ENCODE data around the gene RRP36. TPM values are rescaled to one million over a fixed set of nuclear protein-coding genes. Genes with fewer than 3 reads are reported as not detected.

Gene RRP36
- total and polyA plus RNA-seq, 7 donors = 31.0 to 70.5 (median 42.7) TPM

DNA sequence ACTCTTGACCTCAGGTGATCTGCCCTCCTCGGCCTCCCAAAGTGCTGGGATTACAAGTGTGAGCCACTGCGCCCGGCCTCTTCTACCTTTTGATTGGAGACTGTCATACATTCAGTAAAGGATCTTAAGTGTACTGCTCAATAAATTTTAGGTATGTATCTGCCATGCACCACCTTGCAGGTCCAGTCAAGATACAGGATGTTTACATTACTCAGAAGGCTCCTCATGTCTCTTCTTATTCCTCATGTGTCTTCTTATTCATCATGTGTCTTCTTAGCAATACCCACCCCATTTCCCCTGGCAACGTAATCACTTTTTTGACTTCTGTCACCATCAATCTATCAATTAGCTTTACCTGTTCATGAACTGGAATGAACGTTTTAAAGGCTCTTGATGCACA is 15.6 kb upstream of the RRP36 start:
- DNase-seq (no peak), ATAC-seq (no peak)
- H3K27ac ChIP-seq = no peak overlapping the region
- H3K36me3 ChIP-seq (ENCODE audit: insufficient read depth in 1 of 2, low read depth in 1 of 2) = peaks cover 2 to 53% of the 10 kb centered on the region in 2 donors
- intact Hi-C loops (cut with DNase I) = no loop called here
- H3K9me3 ChIP-seq = no peaks in the 10 kb centered on the region
- TF ChIP-seq, protein P1, sequence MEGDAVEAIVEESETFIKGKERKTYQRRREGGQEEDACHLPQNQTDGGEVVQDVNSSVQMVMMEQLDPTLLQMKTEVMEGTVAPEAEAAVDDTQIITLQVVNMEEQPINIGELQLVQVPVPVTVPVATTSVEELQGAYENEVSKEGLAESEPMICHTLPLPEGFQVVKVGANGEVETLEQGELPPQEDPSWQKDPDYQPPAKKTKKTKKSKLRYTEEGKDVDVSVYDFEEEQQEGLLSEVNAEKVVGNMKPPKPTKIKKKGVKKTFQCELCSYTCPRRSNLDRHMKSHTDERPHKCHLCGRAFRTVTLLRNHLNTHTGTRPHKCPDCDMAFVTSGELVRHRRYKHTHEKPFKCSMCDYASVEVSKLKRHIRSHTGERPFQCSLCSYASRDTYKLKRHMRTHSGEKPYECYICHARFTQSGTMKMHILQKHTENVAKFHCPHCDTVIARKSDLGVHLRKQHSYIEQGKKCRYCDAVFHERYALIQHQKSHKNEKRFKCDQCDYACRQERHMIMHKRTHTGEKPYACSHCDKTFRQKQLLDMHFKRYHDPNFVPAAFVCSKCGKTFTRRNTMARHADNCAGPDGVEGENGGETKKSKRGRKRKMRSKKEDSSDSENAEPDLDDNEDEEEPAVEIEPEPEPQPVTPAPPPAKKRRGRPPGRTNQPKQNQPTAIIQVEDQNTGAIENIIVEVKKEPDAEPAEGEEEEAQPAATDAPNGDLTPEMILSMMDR (IDR thresholded peaks at IDR 0.05) = no peak
- 83 to 95% (median 88%) methylated on average over 5 of the region's 5 CpGs for WGBS, 3 donors
- no peaks in the 10 kb centered on the region for H3K27me3 ChIP-seq (ENCODE audit: insufficient read depth in 3 of 3, low read length in 2 of 3)
- no peaks in the 10 kb centered on the region for H3K4me1 ChIP-seq
- no peak overlapping the region for H3K4me3 ChIP-seq

- intact Hi-C loops (cut with DNase I) = no loop called here
- peaks cover 4 to 57% of the 10 kb centered on the region in 2 donors for H3K36me3 ChIP-seq (ENCODE audit: insufficient read depth in 1 of 2, low read depth in 1 of 2)
- no peak overlapping the region for H3K4me3 ChIP-seq
- no peak overlapping the region for H3K27ac ChIP-seq
- no peaks in the 10 kb centered on the region for H3K27me3 ChIP-seq (ENCODE audit: insufficient read depth in 3 of 3, low read length in 2 of 3)
- WGBS, 3 donors = 92 to 93% (median 93%) methylated on average over 11 of the region's 11 CpGs
- no peaks in the 10 kb centered on the region for H3K9me3 ChIP-seq
- DNase-seq = no peak
- no peaks in the 10 kb centered on the region for H3K4me1 ChIP-seq
- TF ChIP-seq, protein P1 (IDR thresholded peaks at IDR 0.05) = no peak
- ATAC-seq = no peak
These were observed 15.2 kb upstream of the RRP36 start for GRCh38 chr6:43006251-43006650.

GRCh38 chr6:43007126-43007525 is 14.3 kb upstream of the RRP36 start:
- DNase-seq = no peak
- peaks cover 6 to 66% of the 10 kb centered on the region in 2 donors for H3K36me3 ChIP-seq (ENCODE audit: insufficient read depth in 1 of 2, low read depth in 1 of 2)
- TF ChIP-seq, protein P1 (IDR thresholded peaks at IDR 0.05) = no peak
- WGBS, 3 donors = 89 to 91% (median 91%) methylated on average over 9 of the region's 9 CpGs
- H3K27me3 ChIP-seq (ENCODE audit: insufficient read depth in 3 of 3, low read length in 2 of 3) = no peaks in the 10 kb centered on the region
- no peaks in the 10 kb centered on the region for H3K4me1 ChIP-seq
- H3K4me3 ChIP-seq = no peak overlapping the region
- intact Hi-C loops (cut with DNase I) = no loop called here
- H3K9me3 ChIP-seq = no peaks in the 10 kb centered on the region
- no peak for ATAC-seq
- no peak overlapping the region for H3K27ac ChIP-seq

DNA sequence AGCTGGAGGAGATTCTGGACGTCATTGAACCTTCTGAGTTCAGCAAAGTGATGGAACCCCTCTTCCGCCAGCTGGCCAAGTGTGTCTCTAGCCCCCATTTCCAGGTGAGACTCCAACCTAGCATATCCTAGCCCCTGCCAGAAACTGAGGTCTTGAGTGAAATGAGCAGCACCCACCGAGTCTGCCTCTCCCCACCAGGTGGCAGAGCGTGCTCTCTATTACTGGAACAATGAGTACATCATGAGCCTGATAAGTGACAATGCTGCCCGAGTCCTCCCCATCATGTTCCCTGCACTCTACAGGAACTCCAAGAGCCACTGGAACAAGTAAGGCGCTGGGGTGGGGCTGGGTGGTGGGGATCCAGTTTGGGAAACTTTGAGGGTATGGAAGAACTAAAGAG is 12.3 kb upstream of the RRP36 start:
- H3K4me3 ChIP-seq = no peak overlapping the region
- DNase-seq (peak; percentile 31 to 68), ATAC-seq (peak in 2 of 4 donors; percentile 38 to 41)
- peaks cover 6 to 70% of the 10 kb centered on the region in 2 donors for H3K36me3 ChIP-seq (ENCODE audit: insufficient read depth in 1 of 2, low read depth in 1 of 2)
- H3K9me3 ChIP-seq = no peaks in the 10 kb centered on the region
- WGBS, 3 donors = 60 to 67% (median 61%) methylated on average over 6 of the region's 6 CpGs
- TF ChIP-seq, protein P1 (IDR thresholded peaks at IDR 0.05) = peak; percentile 47
- peaks cover 8% of the 10 kb centered on the region for H3K4me1 ChIP-seq
- H3K27ac ChIP-seq = no peak overlapping the region
- intact Hi-C loops (cut with DNase I) = loop anchor here (1.0 to 2.0 kb wide), 3 partner anchors 20 to 134 kb away; no protein-coding TSS in a partner anchor
- no peaks in the 10 kb centered on the region for H3K27me3 ChIP-seq (ENCODE audit: insufficient read depth in 3 of 3, low read length in 2 of 3)

- TF ChIP-seq, protein P1 (IDR thresholded peaks at IDR 0.05) = no peak
- 66 to 77% (median 77%) methylated on average over 6 of the region's 6 CpGs for WGBS, 3 donors
- Histone ChIP-seq H3K36me3 (ENCODE audit: insufficient read depth in 1 of 2, low read depth in 1 of 2) (peaks cover 6 to 63% of the 10 kb centered on the region in 2 donors), H3K27me3 (ENCODE audit: insufficient read depth in 3 of 3, low read length in 2 of 3) (no peaks in the 10 kb centered on the region), H3K4me1 (peaks cover 26% of the 10 kb centered on the region), H3K27ac (no peak overlapping the region), H3K4me3 (no peak overlapping the region), H3K9me3 (no peaks in the 10 kb centered on the region)
- ATAC-seq (no peak), DNase-seq (no peak)
- intact Hi-C loops (cut with DNase I) = no loop called here
These were observed 10.2 kb upstream of the RRP36 start for GRCh38 chr6:43011207-43011606.
